Measurements from ENCODE around the gene PRUNE1.

Gene PRUNE1

GRCh38 chr1:151065089-151065645 is 56.9 kb downstream of the PRUNE1 start:
- DNase-seq (ENCODE audit: low read depth in 1 of 2, low spot score in 1 of 2) = no peak
- in situ Hi-C loops (cut with HindIII; ENCODE audit: low pct_unique_long_range_greater_than_20kb, low sequenced_read_pairs) = no loop called here
- TF ChIP-seq JUND (IDR thresholded peaks at IDR 0.05; ENCODE audit: low read depth) = no peak

DNA sequence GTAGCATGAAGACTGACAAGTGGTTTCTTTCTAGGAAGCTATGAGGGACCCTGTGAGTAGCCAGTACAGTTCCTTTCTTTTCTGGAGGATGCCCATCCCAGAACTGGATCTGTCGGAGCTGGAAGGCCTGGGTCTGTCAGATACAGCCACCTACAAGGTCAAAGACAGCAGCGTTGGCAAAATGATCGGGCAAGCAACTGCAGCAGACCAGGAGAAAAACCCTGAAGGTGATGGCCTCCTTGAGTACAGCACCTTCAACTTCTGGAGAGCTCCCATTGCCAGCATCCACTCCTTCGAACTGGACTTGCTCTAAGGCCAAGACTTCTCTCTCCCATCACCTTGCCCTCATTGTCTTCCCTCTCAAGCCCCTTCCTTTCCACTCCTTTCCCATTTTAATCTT is 58.9 kb downstream of the PRUNE1 start:
- no peak for DNase-seq (ENCODE audit: low read depth in 1 of 2, low spot score in 1 of 2)
- in situ Hi-C loops (cut with HindIII; ENCODE audit: low pct_unique_long_range_greater_than_20kb, low sequenced_read_pairs) = no loop called here
- no peak for TF ChIP-seq JUND (IDR thresholded peaks at IDR 0.05; ENCODE audit: low read depth)

- in situ Hi-C loops (cut with HindIII; ENCODE audit: low pct_unique_long_range_greater_than_20kb, low sequenced_read_pairs) = no loop called here
- no peak for DNase-seq (ENCODE audit: low read depth in 1 of 2, low spot score in 1 of 2)
- no peak for TF ChIP-seq JUND (IDR thresholded peaks at IDR 0.05; ENCODE audit: low read depth)
Observed at GRCh38 chr1:151069103-151069486, 60.8 kb downstream of the PRUNE1 start.

DNA sequence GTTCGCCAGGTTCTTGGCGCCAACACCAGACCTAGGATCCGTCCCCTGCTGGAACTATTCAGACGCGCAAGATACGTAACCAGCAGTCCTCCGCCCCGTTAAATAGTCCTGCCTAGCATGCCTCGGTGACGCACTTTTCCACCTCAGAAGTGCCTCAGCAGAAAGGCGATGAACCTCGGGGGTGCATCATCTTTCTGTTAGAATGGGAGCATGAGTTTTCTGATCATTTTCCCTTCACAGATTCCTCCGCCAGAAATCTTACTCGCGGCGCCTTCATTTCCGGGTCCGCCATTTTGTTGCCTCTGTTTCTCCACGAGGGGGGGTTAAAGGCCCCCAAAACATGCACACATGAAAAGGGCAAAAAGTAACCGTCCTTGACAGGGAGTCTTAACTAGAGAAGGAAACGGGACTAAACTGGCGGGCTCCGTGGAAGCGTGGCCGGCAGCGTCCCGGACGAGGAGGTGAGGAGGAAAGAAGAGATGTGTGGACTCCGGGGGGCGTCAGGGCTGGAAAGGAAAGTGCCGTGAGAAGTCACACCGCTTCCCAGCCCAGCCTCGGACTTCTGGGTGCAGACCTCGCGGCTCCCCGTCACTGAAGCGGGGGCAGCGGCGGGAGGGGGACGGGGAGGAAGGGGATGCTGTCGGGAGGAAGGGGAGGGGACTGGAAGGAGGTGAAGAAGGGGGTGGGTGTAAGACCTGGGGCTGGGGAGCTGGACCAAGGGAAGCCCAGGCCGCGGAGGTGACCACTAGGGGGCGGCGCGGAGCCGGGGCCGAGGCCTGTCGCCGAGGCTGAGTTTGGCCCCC is 62.4 kb downstream of the PRUNE1 start, which contains the start of gene GABPB2:
GABPB2 (plus strand) TSS at position 288 of the 803 bp plus-strand sequence. CDS start 17,429 bp downstream, outside the sequence.
- in situ Hi-C loops (cut with HindIII; ENCODE audit: low pct_unique_long_range_greater_than_20kb, low sequenced_read_pairs) = no loop called here
- DNase-seq (ENCODE audit: low read depth in 1 of 2, low spot score in 1 of 2) = peak; percentile 83 to 97
- TF ChIP-seq JUND (IDR thresholded peaks at IDR 0.05; ENCODE audit: low read depth) = peak; percentile 71

- TF ChIP-seq JUND (IDR thresholded peaks at IDR 0.05; ENCODE audit: low read depth) = no peak
- in situ Hi-C loops (cut with HindIII; ENCODE audit: low pct_unique_long_range_greater_than_20kb, low sequenced_read_pairs) = no loop called here
- DNase-seq (ENCODE audit: low read depth in 1 of 2, low spot score in 1 of 2) = no peak
Observed at GRCh38 chr1:151072224-151072623, 64.0 kb downstream of the PRUNE1 start.
